Esophagus muscularis mucosa (tissue), 3 donors: ENCODE data around the gene TRAK1.

ENCODE experiments used
- POLR2A ChIP-seq: fragments of 450-650 bp; IDR thresholded peaks from one replicate; pipeline ENCODE4 v1.6.1; 2017; ENCODE audit warnings: antibody characterized with exemption, moderate library complexity, mild to moderate bottlenecking, low read depth
- POLR2AphosphoS5 ChIP-seq, 2 donors: sonication (generic); formaldehyde crosslinking; IDR thresholded peaks; one replicate each; pipeline ENCODE4 v1.6.1; 2017; ENCODE audit warnings: antibody characterized with exemption in 2 of 2
- TF ChIP-seq, protein P1 (sequence below), 3 experiments: fragments of 200-600 bp in 2 of 3; fragments of 450-650 bp in 1 of 3; sonication (generic) in 2 of 3; IDR thresholded peaks; one replicate each; pipeline ENCODE4 v1.5.1; 2017 to 2019; ENCODE audit warnings: antibody characterized with exemption in 3 of 3, mild to moderate bottlenecking in 2 of 3, moderate library complexity in 1 of 3

DNA sequence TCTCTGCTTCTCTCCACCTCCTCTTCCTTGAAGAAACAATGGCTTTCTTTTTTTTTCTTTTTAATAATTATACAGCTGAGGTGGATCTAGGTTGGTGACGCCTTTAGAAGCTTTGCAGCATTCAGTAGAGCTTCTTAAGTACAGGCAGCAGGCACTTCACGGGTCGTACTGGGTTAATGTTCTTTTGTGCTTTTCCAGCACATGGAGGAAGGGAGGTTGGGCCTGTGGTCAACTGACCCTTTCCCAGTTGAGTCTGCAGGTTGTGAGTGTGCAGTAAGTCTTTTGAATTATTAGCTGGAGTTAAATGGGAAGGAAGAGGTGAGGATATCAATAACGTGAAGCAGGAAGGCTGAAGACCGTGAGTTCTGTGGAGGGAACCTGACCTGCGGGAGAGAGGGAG is 7.0 kb downstream of the TRAK1 start:
- TF ChIP-seq, protein P1, sequence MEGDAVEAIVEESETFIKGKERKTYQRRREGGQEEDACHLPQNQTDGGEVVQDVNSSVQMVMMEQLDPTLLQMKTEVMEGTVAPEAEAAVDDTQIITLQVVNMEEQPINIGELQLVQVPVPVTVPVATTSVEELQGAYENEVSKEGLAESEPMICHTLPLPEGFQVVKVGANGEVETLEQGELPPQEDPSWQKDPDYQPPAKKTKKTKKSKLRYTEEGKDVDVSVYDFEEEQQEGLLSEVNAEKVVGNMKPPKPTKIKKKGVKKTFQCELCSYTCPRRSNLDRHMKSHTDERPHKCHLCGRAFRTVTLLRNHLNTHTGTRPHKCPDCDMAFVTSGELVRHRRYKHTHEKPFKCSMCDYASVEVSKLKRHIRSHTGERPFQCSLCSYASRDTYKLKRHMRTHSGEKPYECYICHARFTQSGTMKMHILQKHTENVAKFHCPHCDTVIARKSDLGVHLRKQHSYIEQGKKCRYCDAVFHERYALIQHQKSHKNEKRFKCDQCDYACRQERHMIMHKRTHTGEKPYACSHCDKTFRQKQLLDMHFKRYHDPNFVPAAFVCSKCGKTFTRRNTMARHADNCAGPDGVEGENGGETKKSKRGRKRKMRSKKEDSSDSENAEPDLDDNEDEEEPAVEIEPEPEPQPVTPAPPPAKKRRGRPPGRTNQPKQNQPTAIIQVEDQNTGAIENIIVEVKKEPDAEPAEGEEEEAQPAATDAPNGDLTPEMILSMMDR (IDR thresholded peaks at IDR 0.05): no peak
- TF ChIP-seq POLR2AphosphoS5 (IDR thresholded peaks at IDR 0.05): no peak
- no peak for TF ChIP-seq POLR2A
